Measurements from ENCODE around the gene CALCOCO1.
"Not testable (repeated sequence)": the region's sequence is repeated elsewhere in the genome, so short reads cannot be mapped to it uniquely, and the experiment has no call there.

Gene CALCOCO1

DNA sequence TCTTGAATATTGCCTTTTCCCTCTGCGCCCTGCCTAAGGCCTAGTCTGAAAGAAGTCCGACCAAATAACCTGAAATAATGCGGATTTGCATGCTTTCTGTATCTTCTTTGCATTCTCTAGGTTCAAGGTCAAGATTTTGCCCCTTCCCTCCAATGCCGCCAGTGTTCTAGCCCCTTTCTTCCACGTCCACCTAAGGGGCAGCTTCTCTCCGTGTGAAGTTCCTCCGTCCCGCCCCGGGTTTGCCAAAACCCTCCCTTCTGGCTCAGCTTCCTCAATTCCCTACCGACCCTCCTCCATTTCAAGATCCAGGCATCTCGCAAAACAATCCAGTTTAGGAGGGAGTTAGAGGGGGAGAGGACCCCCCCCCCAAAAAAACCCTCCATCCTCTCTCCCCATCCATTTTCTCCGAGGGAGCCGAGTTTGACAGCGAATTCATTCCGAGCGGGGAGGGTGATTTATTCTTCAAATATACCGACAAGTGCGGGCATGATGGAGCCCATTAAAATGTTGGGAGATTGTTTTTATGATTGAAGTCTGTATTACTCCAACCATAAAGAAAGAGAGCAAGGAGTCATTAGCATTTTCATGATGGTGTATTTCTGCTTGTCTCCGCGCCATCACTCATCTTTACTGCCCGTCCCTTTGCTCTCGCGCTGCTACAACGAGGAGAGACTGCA is 30.5 kb downstream of the CALCOCO1 start:
- no peak for DNase-seq

GRCh38 chr12:53696285-53696654 is 31.0 kb downstream of the CALCOCO1 start:
- peak; percentile 80 for DNase-seq

GRCh38 chr12:53695152-53696145 is 31.8 kb downstream of the CALCOCO1 start:
- DNase-seq: no peak

DNA sequence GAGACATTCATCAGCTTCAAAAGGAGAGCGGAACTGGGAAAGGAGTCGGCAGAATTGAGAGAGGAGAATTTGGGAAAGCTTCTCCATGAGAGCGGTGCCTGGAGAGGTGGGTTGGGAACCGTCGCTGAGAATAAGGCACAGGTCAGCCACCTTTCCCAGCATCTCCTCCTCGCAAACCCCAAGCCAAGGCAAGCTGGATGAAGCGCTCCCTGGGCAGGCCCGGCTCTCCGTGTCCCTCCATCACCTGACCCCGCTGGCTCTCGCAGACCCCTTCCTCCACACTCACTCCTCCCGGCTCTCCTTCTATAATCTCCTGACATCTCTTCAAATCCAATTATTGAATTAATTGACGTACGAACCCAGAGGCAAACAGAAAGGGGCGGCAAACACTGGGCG is 32.5 kb downstream of the CALCOCO1 start:
- no peak for DNase-seq

GRCh38 chr12:53688134-53688533 is 39.1 kb downstream of the CALCOCO1 start:
- no peak for DNase-seq

- DNase-seq: no peak
Observed at GRCh38 chr12:53686436-53686835, 40.8 kb downstream of the CALCOCO1 start.

DNA sequence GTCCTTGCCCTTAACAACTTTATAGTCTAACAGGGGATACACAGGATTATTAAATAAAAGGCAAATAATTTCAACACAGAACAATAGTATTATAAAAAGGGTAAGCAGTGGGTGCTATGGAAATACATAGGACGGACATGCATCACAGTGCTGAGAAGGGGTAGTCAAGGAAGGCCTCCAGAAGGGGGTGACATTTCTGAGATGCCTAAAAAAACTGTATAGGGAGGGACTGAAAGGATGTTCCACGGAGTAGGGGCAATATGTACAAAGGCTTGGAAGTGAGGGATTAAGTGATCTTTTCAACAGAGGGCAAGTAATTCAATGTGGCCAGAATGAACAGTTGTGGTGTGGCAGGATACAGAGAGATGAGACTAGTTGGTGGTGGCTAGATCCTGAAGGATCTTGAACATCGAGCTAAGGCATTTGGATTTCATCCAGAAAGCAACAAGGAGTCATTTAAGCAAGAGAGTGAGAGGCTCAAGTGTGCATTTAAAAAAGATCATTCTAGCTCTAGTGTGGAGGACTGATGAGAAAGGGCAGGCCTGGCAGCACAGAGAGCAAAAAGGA is 42.5 kb downstream of the CALCOCO1 start:
- no peak for DNase-seq

- DNase-seq: no peak
Observed at GRCh38 chr12:53683983-53684382, 43.3 kb downstream of the CALCOCO1 start.

- DNase-seq: no peak
Observed at GRCh38 chr12:53683494-53683893, 43.8 kb downstream of the CALCOCO1 start.

DNA sequence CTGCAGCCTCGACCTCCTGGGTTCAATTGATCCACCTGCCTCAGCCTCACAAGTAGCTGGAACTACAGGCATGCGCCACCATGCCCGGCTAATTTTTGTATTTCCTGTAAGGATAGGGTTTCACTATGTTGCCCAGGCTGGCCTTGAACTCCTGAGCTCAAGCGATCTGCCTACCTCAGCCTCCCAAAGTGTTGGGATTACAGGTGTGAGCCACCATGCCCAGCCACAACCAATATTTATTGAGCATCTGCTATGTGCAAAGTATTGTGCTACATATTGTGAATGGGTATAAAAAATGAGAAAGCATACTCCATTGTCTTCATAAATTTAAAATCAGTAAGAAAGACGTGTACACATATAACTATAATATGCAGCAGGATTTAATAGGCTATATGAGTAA is 47.2 kb downstream of the CALCOCO1 start:
- DNase-seq: not testable (repeated sequence)

DNA sequence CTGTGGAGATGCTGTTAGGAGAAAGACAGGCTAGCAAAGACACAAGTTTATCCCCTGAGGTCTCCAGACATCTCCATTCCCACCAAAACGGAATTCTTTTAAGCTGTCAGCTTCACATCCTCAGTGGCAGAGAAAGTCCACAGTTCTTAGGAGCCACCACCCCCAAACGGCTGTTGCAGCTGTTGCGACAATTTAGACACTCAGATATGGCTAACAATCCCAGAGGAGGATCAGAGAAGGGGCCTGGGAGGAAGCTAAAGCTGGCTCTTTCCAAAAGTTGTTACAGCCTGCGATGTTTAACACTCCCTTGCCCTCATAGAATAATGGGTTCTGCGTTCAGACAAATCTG is 49.5 kb downstream of the CALCOCO1 start:
- DNase-seq: no peak

- DNase-seq: no peak
Observed at GRCh38 chr12:53677016-53677799, 50.0 kb downstream of the CALCOCO1 start.

- no peak for DNase-seq
Observed at GRCh38 chr12:53676656-53677015, 50.6 kb downstream of the CALCOCO1 start.

GRCh38 chr12:53675701-53676607 is 51.3 kb downstream of the CALCOCO1 start, which contains the start of gene ATP5MC2:
ATP5MC2 (minus strand) TSS chr12:53676083; CDS start chr12:53672614, 3,469 bp downstream.
- peak; percentile 92 for DNase-seq

GRCh38 chr12:53674977-53675700 is 52.1 kb downstream of the CALCOCO1 start:
- DNase-seq: no peak

GRCh38 chr12:53670971-53671370 is 56.3 kb downstream of the CALCOCO1 start:
- DNase-seq: no peak

DNA sequence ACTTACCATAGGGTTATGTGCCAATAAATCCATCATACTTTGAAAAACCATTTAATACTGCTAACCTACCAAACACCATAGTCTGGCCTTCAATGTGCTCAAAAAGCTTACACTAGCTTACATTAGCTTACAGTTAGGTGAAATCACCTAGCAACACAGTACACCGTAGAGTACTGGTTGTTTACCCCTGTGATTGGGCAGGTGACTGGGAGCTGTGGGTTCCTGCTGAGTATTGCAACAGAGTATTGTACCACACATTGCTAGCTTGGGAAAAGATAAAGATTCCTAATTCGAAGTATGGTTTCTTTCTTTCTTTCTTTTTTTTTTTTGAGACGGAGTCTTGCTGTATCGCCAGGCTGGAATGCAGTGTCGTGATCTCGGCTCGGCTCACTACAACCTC is 56.9 kb downstream of the CALCOCO1 start:
- DNase-seq: no peak

- DNase-seq: no peak
Observed at GRCh38 chr12:53667080-53667479, 60.2 kb downstream of the CALCOCO1 start.

GRCh38 chr12:53664936-53665335 is 62.3 kb downstream of the CALCOCO1 start:
- no peak for DNase-seq

DNA sequence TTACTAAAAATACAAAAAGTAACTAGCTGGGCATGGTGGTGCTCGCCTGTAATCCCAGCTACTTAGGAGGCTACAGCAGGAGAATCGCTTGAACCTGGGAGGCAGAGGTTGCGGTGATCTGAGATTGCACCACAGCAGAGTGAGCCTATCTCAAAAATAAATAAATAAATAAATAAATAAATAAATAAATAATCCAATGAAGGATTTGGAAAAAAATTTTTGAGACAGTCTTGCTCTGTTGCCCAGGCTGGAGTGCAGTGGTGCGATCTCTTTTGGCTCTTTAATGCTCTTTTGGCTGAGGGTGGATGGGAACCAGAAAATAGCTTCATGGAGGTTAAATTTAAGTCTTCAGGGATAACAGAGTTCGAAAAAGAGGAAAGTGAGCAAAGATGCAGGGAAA is 63.1 kb downstream of the CALCOCO1 start:
- no peak for DNase-seq

DNA sequence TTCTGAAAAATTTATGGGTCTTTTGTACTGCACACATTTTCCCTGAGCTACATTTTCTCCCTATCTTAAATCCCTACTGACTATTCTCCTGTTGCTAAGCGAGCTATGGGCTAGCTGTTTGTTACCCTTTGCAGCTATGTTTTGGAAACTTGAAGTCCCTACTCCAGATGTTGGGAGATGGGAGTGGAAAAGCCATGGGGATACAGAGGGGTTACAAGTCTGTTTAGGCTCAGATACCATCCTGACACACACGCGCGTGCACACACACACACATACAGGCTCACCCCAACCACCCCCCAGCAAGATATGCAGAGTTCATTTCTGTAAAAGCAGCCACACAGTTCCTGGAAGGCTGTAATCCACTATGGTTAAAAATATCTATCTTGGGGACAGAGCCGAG is 67.2 kb downstream of the CALCOCO1 start:
- no peak for DNase-seq

All from NCI-H1105 (cell line).